AG20443 (cell line): ENCODE data around the gene RIOK1.
"Not testable (repeated sequence)": the region's sequence is repeated elsewhere in the genome, so short reads cannot be mapped to it uniquely, and the experiment has no call there.

ENCODE experiments used
- DNase-seq: peaks from one replicate; pipeline ENCODE4 v3.0.0; 2012; ENCODE audit warnings: low spot score, mixed read lengths

The RIOK1 gene

GRCh38 chr6:7441048-7441775, 51.6 kb downstream of the RIOK1 start:
- no peak for DNase-seq

GRCh38 chr6:7442467-7442866, 52.9 kb downstream of the RIOK1 start:
- DNase-seq: no peak

DNA sequence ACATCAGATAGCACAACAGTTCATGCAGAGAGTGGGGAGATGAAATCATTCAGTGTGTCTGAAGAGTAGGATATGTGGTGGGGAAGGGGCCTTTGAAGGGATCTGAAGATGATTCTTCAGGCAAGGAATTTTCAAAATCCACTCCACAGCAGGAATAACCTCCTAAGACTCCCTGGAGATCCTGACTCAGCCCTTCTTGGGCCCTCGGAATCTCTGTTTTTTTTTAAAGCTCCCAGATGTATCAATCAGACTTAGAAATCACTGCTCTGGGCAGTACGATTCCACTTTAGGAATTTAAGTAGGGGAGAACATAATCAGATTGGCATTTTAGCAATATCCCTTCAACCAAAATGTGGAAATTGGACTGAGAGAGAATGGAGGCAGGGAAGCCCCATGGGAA, 55.5 kb downstream of the RIOK1 start:
- DNase-seq: peak; percentile 61

DNA sequence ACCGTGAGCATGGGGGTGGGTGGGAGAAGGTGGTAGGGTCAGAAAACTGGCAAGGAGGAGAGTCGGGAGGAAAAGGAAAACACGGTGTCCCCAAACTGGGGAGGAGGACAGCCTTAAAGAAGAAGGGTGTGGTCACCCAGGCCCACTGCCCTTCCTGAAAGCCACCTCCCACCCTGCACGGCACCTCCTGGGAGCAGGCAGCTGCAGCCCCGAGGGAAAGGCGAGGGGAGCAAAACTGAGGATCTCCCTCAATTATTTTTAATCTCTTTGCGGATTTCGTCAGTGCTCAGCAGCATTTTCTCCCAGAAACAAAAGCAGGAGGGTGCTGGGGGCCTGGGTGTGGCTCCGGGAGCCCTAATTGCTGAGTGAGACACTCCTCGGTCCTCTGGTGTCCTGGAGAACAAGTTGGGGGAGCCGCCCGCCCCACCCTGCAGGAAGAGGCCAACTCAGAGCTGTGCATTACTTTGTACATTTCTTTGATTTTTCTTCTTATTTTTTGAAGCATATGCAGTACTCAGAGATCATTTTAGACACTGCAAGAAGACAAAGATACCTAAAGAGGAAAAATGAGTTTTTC, 56.4 kb downstream of the RIOK1 start:
- DNase-seq: no peak

DNA sequence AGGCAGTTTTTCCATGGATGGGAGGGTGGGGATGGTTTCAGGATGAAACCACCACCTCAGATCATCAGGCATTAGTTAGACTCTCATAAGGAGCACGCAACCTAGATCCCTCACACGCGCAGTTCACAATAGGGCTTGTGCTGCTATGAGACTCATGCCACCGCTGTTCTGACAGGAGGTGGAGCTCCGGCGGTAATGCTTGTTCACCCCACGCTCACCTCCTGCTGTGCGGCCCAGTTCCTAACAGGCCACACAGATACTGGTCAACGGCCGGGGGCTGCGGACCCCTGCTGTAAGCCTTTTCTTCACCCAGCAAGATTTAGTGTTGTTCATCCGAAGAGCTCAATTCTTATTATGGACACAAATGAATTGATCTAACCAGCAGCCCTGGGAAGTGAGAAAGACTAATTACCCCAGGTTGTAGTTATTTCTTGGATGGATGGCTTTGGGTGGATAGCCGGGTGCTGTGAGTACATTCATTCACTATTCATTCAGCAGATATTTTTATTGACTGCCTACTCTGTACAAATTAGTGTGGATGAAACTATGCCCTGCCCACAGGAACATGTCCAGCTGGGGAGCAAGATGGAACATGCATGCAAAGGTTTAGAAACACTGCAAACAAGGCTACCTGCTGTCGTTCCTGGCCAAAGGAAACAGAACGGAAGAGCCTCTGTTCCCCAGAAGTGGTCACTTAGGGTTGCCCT, 57.2 kb downstream of the RIOK1 start:
- no peak for DNase-seq

- no peak for DNase-seq
Measured at GRCh38 chr6:7448232-7448631, 58.6 kb downstream of the RIOK1 start.

GRCh38 chr6:7449018-7449417, 59.4 kb downstream of the RIOK1 start:
- DNase-seq: no peak

DNA sequence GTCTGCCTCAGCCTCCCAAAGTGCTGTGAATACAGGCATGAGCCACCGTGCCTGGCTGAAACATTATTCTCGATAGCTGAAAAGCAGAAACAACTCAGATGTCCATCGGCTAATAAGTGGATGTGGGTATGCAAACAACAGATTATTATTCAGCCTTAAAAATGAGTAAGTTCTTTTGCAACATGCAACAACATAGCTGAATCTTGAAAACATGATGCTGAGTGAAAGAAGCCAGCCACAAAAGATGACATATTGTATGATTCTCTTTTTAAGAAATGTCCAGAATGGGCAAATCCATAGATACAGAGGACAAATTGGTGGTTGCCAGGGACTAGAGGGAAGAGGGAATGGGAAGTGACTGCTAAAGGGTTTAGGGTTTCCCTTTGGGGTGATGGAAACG, 61.7 kb downstream of the RIOK1 start:
- no peak for DNase-seq

DNA sequence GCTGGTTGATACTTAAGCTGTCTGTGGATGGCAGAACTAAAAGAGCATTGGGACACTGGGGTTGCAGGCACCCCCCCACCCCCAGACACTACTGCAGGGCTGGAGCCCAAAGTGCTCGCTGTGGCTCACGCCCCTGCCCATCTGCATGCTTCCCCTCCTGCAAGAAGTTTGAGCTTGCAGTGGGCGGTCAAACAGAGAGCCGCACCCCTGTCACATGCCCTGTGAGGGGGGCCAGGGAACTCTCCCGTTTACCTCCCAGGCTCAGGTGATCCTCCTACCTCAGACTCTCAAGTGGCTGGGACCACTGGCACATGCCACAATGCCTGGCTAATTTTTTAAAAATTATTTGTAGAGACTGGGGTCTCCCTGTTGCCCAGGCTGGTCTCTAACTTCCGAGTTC, 63.3 kb downstream of the RIOK1 start:
- no peak for DNase-seq

DNA sequence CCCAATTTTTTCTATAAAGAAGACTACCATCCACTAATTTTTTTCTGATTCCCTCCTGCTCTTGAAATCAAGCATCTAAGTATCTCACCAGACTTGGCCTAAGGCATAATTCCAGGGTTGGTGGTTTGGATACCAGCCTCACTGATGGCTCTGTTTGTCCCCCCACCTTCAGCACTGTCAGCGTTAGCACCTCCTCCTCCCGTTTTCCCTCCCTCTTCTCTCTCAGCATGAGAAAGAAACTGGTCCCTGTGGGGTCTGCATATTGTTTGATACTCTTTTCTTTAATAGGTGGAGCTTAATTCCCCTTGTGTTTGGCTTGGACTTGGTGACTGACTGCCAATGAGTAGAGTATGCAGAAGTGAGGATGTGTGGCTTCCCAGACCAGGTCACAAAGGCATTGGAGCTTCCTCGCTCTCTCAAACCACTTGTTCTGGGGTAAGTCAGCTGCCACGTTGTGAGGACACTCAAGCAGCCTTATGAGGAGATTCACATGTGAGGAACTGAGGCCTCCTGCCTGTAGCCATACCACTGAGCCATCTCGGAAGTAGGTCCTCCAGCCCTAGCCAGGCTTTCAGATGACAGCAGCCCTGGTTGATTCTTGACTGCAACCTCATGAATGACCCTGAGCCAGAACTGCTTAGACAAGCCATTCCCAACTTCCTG, 65.2 kb downstream of the RIOK1 start:
- no peak for DNase-seq

DNA sequence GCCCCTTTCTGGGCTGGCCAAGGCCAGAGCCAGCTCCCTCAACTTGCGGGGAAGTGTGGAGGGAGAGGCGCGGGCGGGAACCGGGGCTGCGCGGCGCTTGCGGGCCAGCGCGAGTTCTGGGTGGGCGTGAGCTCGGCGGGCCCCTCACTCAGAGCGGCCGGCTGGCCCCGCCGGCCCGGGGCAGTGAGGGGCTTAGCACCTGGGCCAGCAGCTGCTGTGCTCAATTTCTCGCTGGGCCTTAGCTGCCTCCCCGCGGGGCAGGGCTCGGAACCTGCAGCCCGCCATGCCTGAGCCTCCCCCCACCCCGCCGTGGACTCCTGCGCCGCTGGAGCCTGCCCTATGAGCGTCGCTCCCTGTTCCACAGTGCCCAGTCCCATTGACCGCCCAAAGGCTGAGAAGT, 66.7 kb downstream of the RIOK1 start:
- DNase-seq: not testable (repeated sequence)

DNA sequence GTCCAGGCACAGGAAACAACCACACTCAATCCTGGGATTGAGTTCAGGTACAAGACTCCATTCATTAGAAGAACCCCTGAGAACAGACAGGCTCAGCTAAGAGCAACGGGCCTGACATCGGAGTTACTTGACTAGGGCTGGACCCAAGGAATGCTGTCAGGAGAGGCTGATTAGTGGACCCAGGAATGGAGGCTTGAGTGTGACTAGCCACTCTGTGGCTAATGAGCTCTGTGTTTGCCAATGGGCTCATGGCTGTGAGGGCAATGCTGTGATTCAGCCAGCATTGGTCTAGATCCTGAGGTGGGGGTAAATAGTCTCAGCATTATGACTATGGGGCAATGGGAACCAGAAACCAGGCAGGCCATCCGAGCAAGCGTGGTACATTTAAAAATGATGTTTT, 71.8 kb downstream of the RIOK1 start:
- DNase-seq: peak; percentile 73

DNA sequence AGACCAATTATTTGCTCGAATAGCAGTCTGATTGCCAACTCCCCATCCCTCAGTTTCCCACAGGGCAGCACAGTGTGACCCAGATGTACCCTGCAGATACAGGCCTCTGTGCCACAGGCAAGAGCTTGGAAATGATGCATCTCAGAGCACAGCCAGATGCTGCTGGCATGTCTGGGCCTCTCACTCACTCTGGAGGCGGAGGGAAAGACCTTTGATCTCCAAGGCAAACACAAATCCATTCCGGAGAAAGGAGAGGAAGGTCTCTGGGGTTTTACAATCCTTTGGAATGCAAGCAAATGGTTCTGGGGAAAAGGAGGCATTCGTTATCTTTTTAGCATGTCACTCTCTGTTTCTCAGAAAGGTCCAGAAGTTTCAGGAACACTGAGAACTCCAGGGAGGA, 74.2 kb downstream of the RIOK1 start:
- DNase-seq: peak; percentile 50

GRCh38 chr6:7467007-7467897, 77.6 kb downstream of the RIOK1 start:
- no peak for DNase-seq
